HepG2 (cell line): ENCODE results near the gene RHD. TPM values are rescaled to one million over a fixed set of nuclear protein-coding genes. Genes with fewer than 3 reads are reported as not detected.

Experiments used
- EEA1 ChIP-seq: sonication (generic); formaldehyde crosslinking; IDR thresholded peaks from 2 replicates; pipeline ENCODE4 v1.5.1; 2020; ENCODE audit warnings: mild to moderate bottlenecking, missing genetic modification reagents, borderline replicate concordance
- GABPB1 ChIP-seq: IDR thresholded peaks from 2 replicates; pipeline ENCODE4 v1.6.1; 2016; ENCODE audit warnings: mild to moderate bottlenecking, missing genetic modification reagents, moderate library complexity, missing compliant biosample characterization
- GATAD1 ChIP-seq: IDR thresholded peaks from 2 replicates; pipeline ENCODE4 v1.6.1; 2016; ENCODE audit warnings: missing genetic modification reagents, missing compliant biosample characterization
- HNF1A ChIP-seq, 2 experiments: sonication (generic) in 1 of 2; formaldehyde crosslinking in 1 of 2; IDR thresholded peaks; 2 replicates each; pipeline versions ENCODE4 v1.4.0 to v1.6.1; 2016 to 2020; ENCODE audit warnings: borderline replicate concordance in 1 of 2, low read depth in 1 of 2, mild to moderate bottlenecking in 1 of 2, missing genetic modification reagents in 1 of 2
- KAT8 ChIP-seq: IDR thresholded peaks from 2 replicates; pipeline ENCODE4 v1.6.1; 2016; ENCODE audit warnings: missing genetic modification reagents, missing compliant biosample characterization
- MEIS2 ChIP-seq: sonication (generic); formaldehyde crosslinking; IDR thresholded peaks from 2 replicates; pipeline ENCODE4 v1.9.0; 2021; ENCODE audit warnings: mild to moderate bottlenecking, missing genetic modification reagents
- PITX1 ChIP-seq: sonication (generic); formaldehyde crosslinking; IDR thresholded peaks from 2 replicates; pipeline ENCODE4 v1.5.1; 2020; ENCODE audit warnings: mild to moderate bottlenecking, missing genetic modification reagents
- RBAK ChIP-seq: sonication (generic); formaldehyde crosslinking; IDR thresholded peaks from 2 replicates; pipeline ENCODE4 v1.5.1; 2020; ENCODE audit warnings: mild to moderate bottlenecking, missing genetic modification reagents
- RFXAP ChIP-seq: sonication (generic); formaldehyde crosslinking; IDR thresholded peaks from 2 replicates; pipeline ENCODE4 v1.4.0; 2020; ENCODE audit warnings: missing genetic modification reagents, borderline replicate concordance
- SAFB2 ChIP-seq: sonication (generic); formaldehyde crosslinking; IDR thresholded peaks from 2 replicates; pipeline ENCODE4 v1.5.1; 2020; ENCODE audit warnings: missing genetic modification reagents, low read depth, mild to moderate bottlenecking, borderline replicate concordance
- SAP130 ChIP-seq: IDR thresholded peaks from 2 replicates; pipeline ENCODE4 v1.6.1; 2016; ENCODE audit warnings: low read depth
- SOX5 ChIP-seq: IDR thresholded peaks from 2 replicates; pipeline ENCODE4 v1.6.1; 2016; ENCODE audit warnings: borderline replicate concordance
- THAP7 ChIP-seq: sonication (generic); formaldehyde crosslinking; IDR thresholded peaks from 2 replicates; pipeline ENCODE4 v1.8.1; 2023; ENCODE audit warnings: mild to moderate bottlenecking, missing genetic modification reagents
- TP53 ChIP-seq: sonication (generic); formaldehyde crosslinking; conservative IDR thresholded peaks from 2 replicates; pipeline ENCODE4 v1.4.0; 2020; ENCODE audit warnings: missing genetic modification reagents
- YY1 ChIP-seq: IDR thresholded peaks from 2 replicates; pipeline ENCODE4 v1.6.1; 2011; ENCODE audit warnings: low read length, low read depth, moderate library complexity, mild to moderate bottlenecking; ENCODE audit not compliant: insufficient read depth, insufficient replicate concordance
- ZNF446 ChIP-seq: sonication (generic); formaldehyde crosslinking; IDR thresholded peaks from 2 replicates; pipeline ENCODE4 v1.5.0; 2020; ENCODE audit warnings: mild to moderate bottlenecking, missing genetic modification reagents
- ZNF644 ChIP-seq: IDR thresholded peaks from 2 replicates; pipeline ENCODE4 v1.6.1; 2016; ENCODE audit warnings: low read depth
- ZNF883 ChIP-seq: sonication (generic); formaldehyde crosslinking; IDR thresholded peaks from 2 replicates; pipeline ENCODE4 v1.5.1; 2020; ENCODE audit warnings: mild to moderate bottlenecking, missing genetic modification reagents; ENCODE audit errors: not compliant biosample characterization
- ZSCAN9 ChIP-seq: IDR thresholded peaks from 2 replicates; pipeline ENCODE4 v1.6.1; 2016; ENCODE audit warnings: borderline replicate concordance
- polyA plus RNA-seq, 8 experiments: library from polyadenylated mRNA; depleted of rRNA in 3 of 8; stranded (reverse) in 7 of 8; unstranded in 1 of 8; fragments of >200 nt; fragmentation: Illumina TruSeq in 4 of 8; extraction: Trizol in 4 of 8; gene quantifications; 2 replicates each; pipeline versions ENCODE4 v1.2.1 to v1.2.3, GENCODE V29; 2011 to 2016; ENCODE audit warnings: low read depth in 4 of 8, missing spikeins in 1 of 8, mixed read lengths in 1 of 8; ENCODE audit not compliant: insufficient read depth in 1 of 8
- total RNA-seq, 5 experiments: library from RNA; depleted of rRNA; stranded (reverse); fragments of >200 nt; fragmentation: Illumina TruSeq; extraction: Trizol; gene quantifications; 2 replicates each; pipeline ENCODE4 v1.2.3, GENCODE V29; 2016; ENCODE audit warnings: low read depth in 1 of 5
- TF ChIP-seq, protein P1 (sequence below): sonication (generic); formaldehyde crosslinking; IDR thresholded peaks from 2 replicates; pipeline ENCODE4 v1.8.1; 2022; ENCODE audit warnings: mild to moderate bottlenecking, missing genetic modification reagents
- TF ChIP-seq, protein P2 (sequence below): sonication (generic); formaldehyde crosslinking; IDR thresholded peaks from 2 replicates; pipeline ENCODE4 v1.5.0; 2020; ENCODE audit warnings: missing genetic modification reagents, mild to moderate bottlenecking, borderline replicate concordance

RHD gene
- total and polyA plus RNA-seq, 2 of the 13 experiments (the other 11 are each of a cell fraction or from before 2014, with no cell fraction given) = not detected

- TF ChIP-seq, protein P1, sequence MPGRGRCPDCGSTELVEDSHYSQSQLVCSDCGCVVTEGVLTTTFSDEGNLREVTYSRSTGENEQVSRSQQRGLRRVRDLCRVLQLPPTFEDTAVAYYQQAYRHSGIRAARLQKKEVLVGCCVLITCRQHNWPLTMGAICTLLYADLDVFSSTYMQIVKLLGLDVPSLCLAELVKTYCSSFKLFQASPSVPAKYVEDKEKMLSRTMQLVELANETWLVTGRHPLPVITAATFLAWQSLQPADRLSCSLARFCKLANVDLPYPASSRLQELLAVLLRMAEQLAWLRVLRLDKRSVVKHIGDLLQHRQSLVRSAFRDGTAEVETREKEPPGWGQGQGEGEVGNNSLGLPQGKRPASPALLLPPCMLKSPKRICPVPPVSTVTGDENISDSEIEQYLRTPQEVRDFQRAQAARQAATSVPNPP (CRISPR knock-in tag) = no peak
- no peak for TF ChIP-seq MEIS2
- peak; percentile 38 for TF ChIP-seq YY1
- TF ChIP-seq ZNF644 (CRISPR knock-in tag) = no peak
- peak; percentile 30; the same call in 1 of the 2 replicates for TF ChIP-seq ZSCAN9 (CRISPR knock-in tag)
- peak; percentile 34; the same call in 1 of the 2 replicates for TF ChIP-seq SOX5 (CRISPR knock-in tag)
- TF ChIP-seq EEA1 = no peak
- no peak for TF ChIP-seq THAP7 (CRISPR knock-in tag)
- TF ChIP-seq GATAD1 (CRISPR knock-in tag) = peak; percentile 84
- peak; percentile 37; the same call in 1 of the 2 replicates for TF ChIP-seq RFXAP
- TF ChIP-seq PITX1 (CRISPR knock-in tag) = no peak; the same call in 1 of the 2 replicates
- TF ChIP-seq HNF1A (IDR thresholded peaks at IDR 0.05; ENCODE audit: low read depth) = no peak
- peak; percentile 55; the same call in 1 of the 2 replicates for TF ChIP-seq HNF1A (CRISPR knock-in tag; IDR thresholded peaks at IDR 0.05; ENCODE audit: borderline replicate concordance)
- no peak for TF ChIP-seq RBAK (CRISPR knock-in tag)
- peak; percentile 85 for TF ChIP-seq KAT8 (CRISPR knock-in tag)
- peak; percentile 56 for TF ChIP-seq ZNF883 (CRISPR knock-in tag)
- peak; percentile 84 for TF ChIP-seq SAP130 (CRISPR knock-in tag)
- peak; percentile 94 for TF ChIP-seq GABPB1 (CRISPR knock-in tag)
- TF ChIP-seq SAFB2 (CRISPR knock-in tag) = no peak; the same call in 1 of the 2 replicates
- TF ChIP-seq, protein P2, sequence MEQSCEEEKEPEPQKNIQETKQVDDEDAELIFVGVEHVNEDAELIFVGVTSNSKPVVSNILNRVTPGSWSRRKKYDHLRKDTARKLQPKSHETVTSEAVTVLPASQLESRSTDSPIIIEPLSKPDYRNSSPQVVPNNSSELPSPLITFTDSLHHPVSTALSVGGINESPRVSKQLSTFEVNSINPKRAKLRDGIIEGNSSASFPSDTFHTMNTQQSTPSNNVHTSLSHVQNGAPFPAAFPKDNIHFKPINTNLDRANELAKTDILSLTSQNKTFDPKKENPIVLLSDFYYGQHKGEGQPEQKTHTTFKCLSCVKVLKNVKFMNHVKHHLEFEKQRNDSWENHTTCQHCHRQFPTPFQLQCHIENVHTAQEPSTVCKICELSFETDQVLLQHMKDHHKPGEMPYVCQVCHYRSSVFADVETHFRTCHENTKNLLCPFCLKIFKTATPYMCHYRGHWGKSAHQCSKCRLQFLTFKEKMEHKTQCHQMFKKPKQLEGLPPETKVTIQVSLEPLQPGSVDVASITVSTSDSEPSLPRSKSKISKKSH = peak; percentile 89; the same call in 1 of the 2 replicates
- TF ChIP-seq ZNF446 = no peak
- TF ChIP-seq TP53 (CRISPR knock-in tag) = 0 out of 2 replicates have a peak, but pooled peaks have one; percentile 21
Observed at GRCh38 chr1:25239681-25240541, 32.4 kb upstream of the RHD start (continued).
